GM18505 (cell line): Measurements from ENCODE around the gene MERTK.

Experiments used
- ATAC-seq: cut with Tn5 transposase; IDR thresholded peaks from one replicate; pipeline ENCODE4 v1.9.1; 2021; ENCODE audit not compliant: unreplicated experiment
- POLR2A ChIP-seq: IDR thresholded peaks from 4 replicates; pipeline ENCODE4 v1.6.1; 2011; ENCODE audit warnings: borderline replicate concordance; ENCODE audit not compliant: insufficient read depth, insufficient read length; ENCODE audit errors: extremely low read depth

The MERTK gene

DNA sequence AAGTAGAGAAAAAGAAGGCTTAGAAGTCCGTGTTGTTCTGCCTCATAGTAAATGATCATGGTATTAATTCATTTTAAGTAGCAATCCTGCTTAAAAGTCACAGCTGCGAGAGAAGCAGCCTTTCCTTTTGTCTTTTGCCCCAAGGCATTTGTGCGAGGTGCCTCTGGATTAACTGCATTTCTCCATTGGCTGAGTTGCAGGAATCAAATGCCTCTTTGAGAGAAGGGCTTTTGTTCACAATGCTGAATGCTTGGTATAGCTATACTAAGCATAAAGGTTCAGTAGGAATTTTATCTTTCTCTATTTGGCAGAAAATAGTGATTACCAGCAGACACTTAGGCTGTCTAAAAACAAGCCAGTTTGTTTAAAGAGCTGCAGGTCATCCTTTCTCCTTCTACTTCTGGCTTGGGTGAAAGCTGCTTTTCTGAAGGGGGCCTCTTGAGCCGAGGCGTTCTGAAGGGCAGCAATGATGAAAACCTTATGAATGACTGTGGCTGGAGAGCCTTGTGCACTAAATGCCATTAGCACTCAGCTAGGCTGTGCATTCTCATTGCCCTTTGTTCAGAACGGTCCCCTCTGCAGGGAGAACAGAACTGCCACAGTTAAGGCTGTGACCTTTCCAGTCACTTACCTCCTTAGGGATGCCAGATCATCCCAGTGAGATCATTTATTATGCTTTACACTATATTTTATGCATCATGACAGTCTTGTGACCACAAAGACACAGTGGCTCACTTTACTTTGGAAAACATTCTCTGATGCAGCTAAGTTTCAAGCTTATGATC is 87.9 kb downstream of the MERTK start:
- no peak for TF ChIP-seq POLR2A

DNA sequence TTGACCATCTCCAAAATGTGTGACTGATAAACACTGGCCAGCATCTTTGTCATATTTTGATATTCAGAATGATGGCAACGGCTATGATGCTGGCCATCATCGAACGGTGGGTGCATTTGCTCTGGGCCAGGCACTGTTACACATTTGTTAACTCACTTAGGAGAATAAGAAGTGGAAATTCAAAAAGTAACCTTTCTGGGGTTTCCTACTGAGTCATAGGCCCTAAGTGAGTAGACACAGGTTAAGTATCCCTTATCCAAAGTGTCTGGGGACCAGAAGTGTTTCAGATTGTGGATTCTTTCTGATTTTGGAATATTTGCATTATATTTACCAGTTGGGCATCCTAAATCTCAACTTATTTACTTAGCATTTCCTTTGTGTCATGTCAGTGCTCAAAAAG is 92.0 kb downstream of the MERTK start:
- TF ChIP-seq POLR2A: no peak

More for the DNA sequence above, 87.9 kb downstream of the MERTK start:
- ATAC-seq: no peak

DNA sequence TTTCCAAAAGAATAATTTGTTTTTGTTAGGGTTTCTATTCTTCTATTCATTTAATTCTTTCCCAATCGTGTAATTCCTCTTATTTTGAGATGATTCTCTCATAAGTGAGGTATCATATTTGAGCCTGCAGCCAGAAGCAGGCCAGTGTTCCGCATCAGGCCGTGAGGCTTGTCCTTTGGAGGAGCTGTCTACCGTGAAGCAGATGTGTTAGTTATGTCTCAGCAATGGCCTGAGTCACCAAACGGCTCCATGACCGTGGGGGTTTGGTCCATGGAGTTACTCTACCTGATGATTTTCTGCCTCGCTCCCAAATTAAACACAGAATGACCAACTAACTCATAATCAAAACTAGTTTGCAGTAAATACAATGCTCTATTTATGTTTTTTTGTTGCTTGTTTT is 92.4 kb downstream of the MERTK start:
- no peak for TF ChIP-seq POLR2A
- no peak for ATAC-seq

More for the DNA sequence above, 92.0 kb downstream of the MERTK start:
- ATAC-seq: no peak

DNA sequence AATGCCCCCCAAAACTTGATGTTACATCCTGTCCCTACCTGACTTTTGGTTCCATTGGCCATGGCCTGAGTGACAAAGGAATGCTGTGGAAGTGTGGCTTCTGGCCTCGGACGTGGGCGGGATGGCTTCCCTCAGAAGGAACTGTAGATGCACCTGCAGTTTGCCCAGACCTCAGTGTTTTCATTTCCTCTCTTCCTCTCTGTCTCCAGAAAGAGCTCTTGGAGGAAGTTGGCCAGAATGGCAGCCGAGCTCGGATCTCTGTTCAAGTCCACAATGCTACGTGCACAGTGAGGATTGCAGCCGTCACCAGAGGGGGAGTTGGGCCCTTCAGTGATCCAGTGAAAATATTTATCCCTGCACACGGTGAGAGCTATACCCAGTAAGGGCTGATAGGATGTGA is 95.6 kb downstream of the MERTK start:
- ATAC-seq: no peak
- TF ChIP-seq POLR2A: no peak

DNA sequence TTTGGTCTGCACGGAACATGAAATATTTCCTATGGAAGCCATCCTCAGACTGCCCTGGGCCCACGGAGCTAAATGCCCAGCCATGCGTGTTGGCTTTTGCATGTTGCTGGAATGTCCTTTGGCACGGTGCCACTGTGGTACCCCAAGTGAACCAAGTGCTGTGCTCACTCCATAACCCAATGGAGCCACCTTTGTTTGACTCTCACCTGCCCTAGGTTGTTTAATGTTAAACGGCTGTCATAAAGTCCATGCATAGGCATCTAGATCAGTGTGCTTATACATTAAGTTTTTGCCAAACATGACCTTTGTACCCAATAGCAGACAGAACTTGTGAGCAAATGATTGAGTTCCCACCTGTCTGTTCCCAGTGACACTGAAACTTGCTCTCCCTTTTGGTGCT is 96.7 kb downstream of the MERTK start:
- ATAC-seq: no peak

DNA sequence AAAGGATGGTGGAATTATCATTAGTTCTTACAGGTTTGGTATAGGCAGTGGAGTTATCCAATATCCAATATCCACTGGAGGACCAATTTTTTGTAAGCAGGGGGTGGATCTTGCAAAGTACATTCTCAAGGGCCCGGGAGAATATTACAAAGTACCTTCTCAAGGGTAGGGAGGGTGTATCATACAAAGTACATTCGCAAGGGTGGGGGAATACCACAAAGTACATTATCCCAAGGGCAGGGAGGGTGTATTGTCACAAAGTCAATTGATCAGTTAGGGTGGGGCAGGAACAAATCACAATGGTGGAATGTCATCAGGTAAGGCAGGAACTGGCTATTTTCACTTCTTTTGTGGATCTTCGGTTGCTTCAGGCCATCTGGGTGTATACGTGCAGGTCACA is 101.4 kb downstream of the MERTK start:
- no peak for TF ChIP-seq POLR2A
- no peak for ATAC-seq

More for the DNA sequence above, 96.7 kb downstream of the MERTK start:
- no peak for TF ChIP-seq POLR2A

DNA sequence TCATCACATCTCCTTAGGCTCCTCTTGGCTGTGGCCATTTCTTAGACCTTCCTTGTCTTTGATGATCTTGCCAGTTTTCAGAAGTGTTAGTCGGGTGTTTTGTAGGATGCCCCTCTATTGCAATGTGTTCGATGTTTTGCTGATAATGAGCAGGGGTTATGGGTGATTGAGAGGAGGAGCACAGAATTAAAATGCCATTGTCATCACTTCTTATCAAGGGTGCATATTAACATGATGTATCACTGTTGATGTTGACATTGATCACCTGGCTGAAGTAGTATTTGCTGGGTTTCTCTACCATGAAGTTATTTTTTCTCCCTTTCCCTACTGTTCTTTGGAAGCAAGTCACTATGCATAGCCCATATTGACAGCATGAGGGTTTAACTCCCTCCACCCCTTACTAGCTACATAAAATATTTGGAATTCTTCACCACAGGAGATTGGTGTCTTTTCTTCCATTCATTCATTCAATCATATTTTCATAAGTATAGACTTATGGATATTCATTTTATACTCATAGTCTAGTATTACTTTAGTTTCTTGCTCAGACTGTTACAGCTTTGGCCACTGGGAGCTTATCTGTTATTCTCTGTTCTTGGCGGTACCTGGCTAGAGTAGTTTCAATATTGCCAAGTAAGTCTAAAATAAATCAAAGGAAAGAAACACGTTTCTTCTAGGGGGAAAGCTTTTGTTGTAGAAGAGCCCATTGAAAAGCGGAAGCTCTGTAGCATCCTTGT is 102.2 kb downstream of the MERTK start:
- ATAC-seq: no peak
- no peak for TF ChIP-seq POLR2A

DNA sequence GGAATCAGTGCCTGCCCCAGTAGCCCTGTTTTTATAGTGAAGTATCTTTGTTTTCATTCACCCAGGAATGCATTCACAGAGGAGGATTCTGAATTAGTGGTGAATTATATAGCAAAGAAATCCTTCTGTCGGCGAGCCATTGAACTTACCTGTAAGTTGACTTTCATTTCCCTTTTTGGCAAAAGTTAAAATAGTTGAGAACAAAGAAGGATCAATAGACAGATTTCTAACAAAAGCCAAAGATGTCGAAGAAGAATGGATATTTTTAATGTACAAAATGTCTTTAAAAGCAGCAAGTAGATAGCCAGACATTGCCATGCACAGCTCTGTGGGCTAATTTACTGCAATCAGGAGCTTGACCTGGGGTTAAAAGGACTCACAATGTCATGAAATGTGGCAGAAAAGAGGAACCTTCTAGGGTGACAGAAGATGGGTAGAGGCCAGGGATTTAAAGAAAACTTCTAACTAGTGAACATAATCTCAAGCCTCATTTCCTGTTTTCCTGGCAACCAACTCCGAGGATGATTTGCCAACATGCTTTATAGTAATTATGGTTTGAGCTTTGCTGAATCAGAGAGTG is 102.8 kb downstream of the MERTK start:
- TF ChIP-seq POLR2A: no peak
- ATAC-seq: no peak

DNA sequence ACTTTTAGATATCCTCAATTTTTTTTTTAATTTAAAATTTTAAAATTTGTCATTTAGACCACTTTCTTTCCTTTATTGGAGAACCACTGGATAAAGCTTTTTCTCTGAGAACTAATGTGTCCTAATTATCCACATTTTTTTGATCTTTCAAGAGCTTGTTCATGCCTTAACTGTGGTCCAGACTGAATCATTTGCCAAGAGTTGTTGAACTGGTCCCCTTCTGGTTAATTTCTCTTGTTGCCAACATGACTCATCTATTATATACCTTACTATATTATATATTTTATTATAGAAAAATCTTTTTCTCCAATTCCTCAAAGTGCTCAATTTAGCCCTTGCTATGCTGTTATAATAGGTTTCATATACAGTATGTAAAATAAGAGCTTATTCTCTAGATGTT is 103.5 kb downstream of the MERTK start:
- TF ChIP-seq POLR2A: no peak
- ATAC-seq: no peak

DNA sequence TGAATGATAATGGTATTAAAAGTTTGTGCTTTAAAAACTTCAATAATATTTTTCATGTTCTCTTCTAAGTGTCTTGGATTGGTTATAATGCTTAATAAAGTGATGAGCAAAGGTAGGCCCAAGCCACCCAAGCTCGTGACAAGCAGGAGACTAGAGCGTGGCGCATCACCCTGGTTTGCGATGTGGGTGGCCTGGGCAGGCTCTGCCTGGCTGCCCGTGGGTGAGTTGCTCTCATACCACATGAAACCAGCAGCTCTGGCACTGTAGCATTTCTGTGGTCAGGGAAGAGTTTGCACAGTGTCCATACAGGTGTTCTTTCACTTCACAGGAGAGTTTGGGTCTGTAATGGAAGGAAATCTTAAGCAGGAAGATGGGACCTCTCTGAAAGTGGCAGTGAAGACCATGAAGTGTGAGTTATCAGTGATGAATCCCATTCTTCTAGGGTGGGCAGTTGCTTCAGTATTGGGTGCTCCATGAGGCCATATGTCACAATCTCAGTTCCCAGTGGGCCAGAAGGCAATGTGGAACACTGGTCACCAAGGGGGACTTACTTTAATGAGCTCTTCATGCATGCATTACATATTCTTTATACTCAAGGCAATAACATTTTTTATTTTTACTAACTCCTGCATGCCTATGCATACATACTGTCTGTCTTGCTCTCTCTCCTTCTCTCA is 105.3 kb downstream of the MERTK start:
- no peak for ATAC-seq
- TF ChIP-seq POLR2A: no peak

DNA sequence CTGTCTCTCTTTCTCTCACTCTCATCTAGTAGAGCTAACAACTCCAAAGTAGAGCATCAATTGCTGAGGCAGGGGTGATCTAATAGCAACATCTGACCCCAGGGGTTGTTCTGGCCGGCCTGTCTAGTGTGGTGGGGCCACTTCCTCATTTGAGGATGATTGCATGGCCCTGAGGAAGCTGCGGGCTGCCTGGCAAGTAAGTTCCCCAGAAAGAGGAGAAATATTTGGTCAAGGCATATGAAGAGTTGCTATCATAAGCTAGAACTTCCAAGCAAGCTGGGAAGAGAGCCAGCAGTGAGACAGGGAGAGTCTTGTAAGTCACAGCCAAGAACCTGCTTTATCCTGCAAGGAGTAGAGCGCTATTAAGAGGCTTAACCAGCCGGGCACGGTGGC is 105.8 kb downstream of the MERTK start:
- ATAC-seq: no peak
- no peak for TF ChIP-seq POLR2A

DNA sequence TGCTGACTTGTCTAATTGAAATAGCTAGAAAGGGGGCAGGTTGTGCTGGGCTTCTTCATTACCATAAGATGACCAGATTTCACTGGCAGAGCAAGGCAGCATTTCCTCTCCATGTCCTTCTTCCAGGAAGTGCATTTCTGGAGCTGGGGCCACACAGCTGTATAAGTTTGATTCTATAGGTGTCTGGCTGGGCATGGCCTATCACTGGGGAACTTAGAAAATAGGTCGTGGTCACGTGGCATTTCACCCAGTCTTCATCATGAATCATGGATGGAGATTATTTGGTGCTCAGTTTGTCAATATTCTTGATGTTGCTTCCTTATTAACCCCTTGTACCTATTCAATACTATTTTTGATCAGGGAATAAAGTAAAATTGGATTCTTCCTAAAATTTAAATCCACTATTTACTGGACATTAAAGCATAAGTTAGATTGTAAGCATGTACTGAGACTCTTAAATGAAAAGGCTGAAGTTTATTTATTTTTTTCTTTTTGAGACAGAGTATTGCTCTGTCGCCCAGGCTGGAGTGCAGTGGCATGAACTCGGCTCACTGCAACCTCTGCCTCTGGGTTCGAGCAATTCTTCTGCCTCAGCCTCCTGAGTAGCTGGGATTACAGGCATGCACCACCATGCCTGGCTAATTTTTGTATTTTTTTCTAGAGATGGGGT is 107.1 kb downstream of the MERTK start:
- no peak for TF ChIP-seq POLR2A
- no peak for ATAC-seq

DNA sequence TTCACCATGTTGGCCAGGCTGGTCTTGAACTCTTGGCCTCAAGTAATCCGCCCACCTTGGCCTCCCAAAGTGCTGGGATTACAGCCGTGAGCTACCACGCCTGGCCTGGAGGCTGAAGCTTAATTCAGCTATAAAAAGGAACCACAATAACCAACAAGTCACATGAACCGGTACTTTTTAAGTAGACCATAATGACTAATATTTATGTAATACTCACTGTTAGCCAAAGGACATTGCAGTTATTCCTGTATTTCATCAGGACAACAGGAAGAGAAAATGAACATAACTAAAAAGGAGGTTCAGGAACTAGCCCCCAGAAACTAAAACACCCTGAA is 107.6 kb downstream of the MERTK start:
- no peak for ATAC-seq
- TF ChIP-seq POLR2A: no peak
